Measurements from ENCODE around the gene LSAMP. TPM values are rescaled to one million over a fixed set of nuclear protein-coding genes. Genes with fewer than 3 reads are reported as not detected.

The LSAMP gene
- total and polyA plus RNA-seq, 2 donors (not counting 3 experiments of a cell fraction or from before 2014, with no cell fraction given), result not detected

DNA sequence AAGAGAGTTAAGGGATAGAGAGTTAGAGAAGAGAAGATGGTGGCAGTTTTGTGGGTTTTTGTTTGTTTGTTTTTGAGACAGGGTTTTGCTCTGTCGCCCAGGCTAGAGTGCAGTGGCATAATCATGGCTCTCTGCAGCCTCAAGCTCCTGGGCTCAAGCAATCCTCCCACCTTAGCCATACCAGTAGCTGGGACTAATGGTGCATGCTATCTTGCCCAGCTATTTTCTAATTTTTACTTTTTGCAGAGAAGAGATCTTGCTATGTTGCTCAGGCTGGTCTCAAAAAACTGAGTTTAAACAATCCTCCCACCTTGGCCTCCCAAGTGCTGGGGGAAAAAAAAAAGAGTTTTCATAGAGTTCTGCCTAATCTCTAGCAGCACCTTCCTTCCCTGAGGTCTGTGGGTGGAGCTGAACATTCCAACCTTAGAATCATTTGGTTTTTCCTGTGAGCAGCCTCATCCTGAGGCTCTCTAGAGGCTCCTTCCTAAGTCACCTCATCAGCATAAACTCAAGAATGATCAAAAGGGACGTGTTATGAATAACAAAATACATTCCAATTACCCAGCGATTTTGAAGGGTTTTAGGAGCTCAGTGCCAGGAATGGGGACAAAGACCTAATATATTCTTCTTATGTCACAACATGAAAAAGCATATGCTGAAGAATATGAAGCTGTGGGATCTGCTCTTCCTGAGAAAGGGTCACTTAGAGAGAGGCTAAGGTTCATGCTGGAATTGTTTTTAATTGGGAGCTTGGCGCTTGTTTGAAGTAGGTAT, 180.6 kb downstream of the LSAMP start:
- H3K4me2 ChIP-seq (ENCODE audit: insufficient read depth, low read length), result no peak overlapping the region
- H3K36me3 ChIP-seq (ENCODE audit: control insufficient read depth in 2 of 2, extremely low read depth in 1 of 2, insufficient read depth in 2 of 2, low read length in 2 of 2), result no peaks in the 10 kb centered on the region
- TF ChIP-seq MYC (IDR thresholded peaks at IDR 0.05; ENCODE audit: low read depth, low read length) (no peak), FOS (IDR thresholded peaks at IDR 0.05; ENCODE audit: borderline replicate concordance, insufficient read depth, low read length) (no peak), JUN (IDR thresholded peaks at IDR 0.05; ENCODE audit: borderline replicate concordance, insufficient read depth, insufficient read length, low read depth) (no peak), GATA2 (IDR thresholded peaks at IDR 0.05; ENCODE audit: insufficient read depth, insufficient read length, low read depth, low read length) (no peak), EZH2 (IDR thresholded peaks at IDR 0.05; ENCODE audit: borderline replicate concordance, low read depth, low read length, severe bottlenecking) (no peak), POLR2A (IDR thresholded peaks at IDR 0.05; ENCODE audit: low read depth, low read length) (no peak), POLR2AphosphoS5 (IDR thresholded peaks at IDR 0.05; ENCODE audit: insufficient read depth, low read depth, low read length) (no peak)
- TF ChIP-seq, protein P1, sequence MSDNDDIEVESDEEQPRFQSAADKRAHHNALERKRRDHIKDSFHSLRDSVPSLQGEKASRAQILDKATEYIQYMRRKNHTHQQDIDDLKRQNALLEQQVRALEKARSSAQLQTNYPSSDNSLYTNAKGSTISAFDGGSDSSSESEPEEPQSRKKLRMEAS (IDR thresholded peaks at IDR 0.05; ENCODE audit: insufficient read depth, insufficient read length), result no peak
- TF ChIP-seq, protein P2, sequence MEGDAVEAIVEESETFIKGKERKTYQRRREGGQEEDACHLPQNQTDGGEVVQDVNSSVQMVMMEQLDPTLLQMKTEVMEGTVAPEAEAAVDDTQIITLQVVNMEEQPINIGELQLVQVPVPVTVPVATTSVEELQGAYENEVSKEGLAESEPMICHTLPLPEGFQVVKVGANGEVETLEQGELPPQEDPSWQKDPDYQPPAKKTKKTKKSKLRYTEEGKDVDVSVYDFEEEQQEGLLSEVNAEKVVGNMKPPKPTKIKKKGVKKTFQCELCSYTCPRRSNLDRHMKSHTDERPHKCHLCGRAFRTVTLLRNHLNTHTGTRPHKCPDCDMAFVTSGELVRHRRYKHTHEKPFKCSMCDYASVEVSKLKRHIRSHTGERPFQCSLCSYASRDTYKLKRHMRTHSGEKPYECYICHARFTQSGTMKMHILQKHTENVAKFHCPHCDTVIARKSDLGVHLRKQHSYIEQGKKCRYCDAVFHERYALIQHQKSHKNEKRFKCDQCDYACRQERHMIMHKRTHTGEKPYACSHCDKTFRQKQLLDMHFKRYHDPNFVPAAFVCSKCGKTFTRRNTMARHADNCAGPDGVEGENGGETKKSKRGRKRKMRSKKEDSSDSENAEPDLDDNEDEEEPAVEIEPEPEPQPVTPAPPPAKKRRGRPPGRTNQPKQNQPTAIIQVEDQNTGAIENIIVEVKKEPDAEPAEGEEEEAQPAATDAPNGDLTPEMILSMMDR (IDR thresholded peaks at IDR 0.05; ENCODE audit: extremely low read depth in 1 of 2, insufficient read depth in 1 of 2, low read depth in 1 of 2, low read length in 2 of 2), result no peak
- no peak overlapping the region for H3K27ac ChIP-seq (ENCODE audit: insufficient read depth, low read depth, low read length)
- no peak overlapping the region for H2AFZ ChIP-seq (ENCODE audit: low read depth, low read length)
- BruUV-seq (replicated peaks), result no TSS peak
- dilution Hi-C loops (cut with MboI; ENCODE audit: extremely low pct_ligation_motif_present, low sequenced_read_pairs), result no loop called here
- H3K9me3 ChIP-seq (replicated peaks; ENCODE audit: control insufficient read depth, insufficient read depth, low read length), result no peaks in the 10 kb centered on the region
- FAIRE-seq (no peak), DNase-seq (ENCODE audit: low read depth, low spot score) (no peak)
- H3K27me3 ChIP-seq (ENCODE audit: control insufficient read depth in 2 of 2, insufficient read depth in 2 of 2, low read length in 2 of 2), result no peaks in the 10 kb centered on the region
- no peaks in the 10 kb centered on the region for H3K4me1 ChIP-seq (ENCODE audit: control insufficient read depth, extremely low read depth, insufficient read depth, low read length)
- no peaks in the 10 kb centered on the region for H3K79me2 ChIP-seq (ENCODE audit: control insufficient read depth, insufficient read depth, low read length)
- no peaks in the 10 kb centered on the region for H4K20me1 ChIP-seq (replicated peaks; ENCODE audit: control insufficient read depth, extremely low read depth, insufficient read depth, low read length)
- no peaks in the 10 kb centered on the region for H3K9me1 ChIP-seq (replicated peaks; ENCODE audit: control insufficient read depth, extremely low read depth, insufficient read depth, low read length)
- ChIA-PET POLR2A (no interaction called here), CTCF (no interaction called here)
- intact Hi-C loops (cut with micrococcal nuclease), result no loop called here
- no peak overlapping the region for H3K9ac ChIP-seq (replicated peaks; ENCODE audit: extremely low read depth, insufficient read depth, low read length)
- no peak overlapping the region for H3K4me3 ChIP-seq (replicated peaks in 1 of 3; ENCODE audit: insufficient read depth in 1 of 3, low read depth in 1 of 3, low read length in 3 of 3)
